Astrocyte (in vitro differentiated cells and primary cell): Measurements from ENCODE around the gene WNT4.

ENCODE experiments used
- EZH2 ChIP-seq: IDR thresholded peaks from 2 replicates; pipeline ENCODE4 v1.6.1; 2012; ENCODE audit warnings: mild to moderate bottlenecking, low read length, inconsistent platforms; ENCODE audit not compliant: insufficient read depth
- TF ChIP-seq, protein P1 (sequence below): IDR thresholded peaks from 2 replicates; pipeline ENCODE4 v1.5.1; 2011; ENCODE audit warnings: low read depth, mild to moderate bottlenecking, inconsistent platforms, low read length, moderate library complexity; ENCODE audit not compliant: insufficient read depth

DNA sequence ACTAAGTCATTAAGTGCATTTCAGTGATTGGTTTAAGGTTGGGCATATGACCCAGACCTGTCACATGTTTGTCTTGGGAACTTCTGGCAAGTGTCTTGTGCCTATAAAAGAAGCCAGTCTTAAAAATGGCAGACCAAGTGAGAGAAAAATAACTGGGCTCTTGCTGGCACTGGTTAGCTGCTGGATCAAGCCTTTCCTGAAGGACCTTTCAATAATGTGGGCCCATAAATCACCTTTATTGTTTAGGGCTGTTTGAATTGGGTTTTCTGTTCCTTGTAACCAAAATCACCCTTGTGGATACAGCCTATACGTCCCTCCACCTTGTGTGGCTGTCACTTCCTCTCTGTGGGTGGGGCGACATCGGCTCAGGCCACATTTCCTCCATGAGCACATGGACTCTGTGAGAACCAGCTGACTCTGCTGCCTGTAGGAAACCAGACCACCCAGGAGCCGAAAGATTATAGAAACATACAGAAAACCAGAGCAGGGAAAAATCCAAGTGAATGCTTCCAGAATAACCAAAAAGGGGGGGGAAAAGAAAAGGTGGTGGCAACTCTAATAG, 25.6 kb upstream of the WNT4 start:
- TF ChIP-seq, protein P1, sequence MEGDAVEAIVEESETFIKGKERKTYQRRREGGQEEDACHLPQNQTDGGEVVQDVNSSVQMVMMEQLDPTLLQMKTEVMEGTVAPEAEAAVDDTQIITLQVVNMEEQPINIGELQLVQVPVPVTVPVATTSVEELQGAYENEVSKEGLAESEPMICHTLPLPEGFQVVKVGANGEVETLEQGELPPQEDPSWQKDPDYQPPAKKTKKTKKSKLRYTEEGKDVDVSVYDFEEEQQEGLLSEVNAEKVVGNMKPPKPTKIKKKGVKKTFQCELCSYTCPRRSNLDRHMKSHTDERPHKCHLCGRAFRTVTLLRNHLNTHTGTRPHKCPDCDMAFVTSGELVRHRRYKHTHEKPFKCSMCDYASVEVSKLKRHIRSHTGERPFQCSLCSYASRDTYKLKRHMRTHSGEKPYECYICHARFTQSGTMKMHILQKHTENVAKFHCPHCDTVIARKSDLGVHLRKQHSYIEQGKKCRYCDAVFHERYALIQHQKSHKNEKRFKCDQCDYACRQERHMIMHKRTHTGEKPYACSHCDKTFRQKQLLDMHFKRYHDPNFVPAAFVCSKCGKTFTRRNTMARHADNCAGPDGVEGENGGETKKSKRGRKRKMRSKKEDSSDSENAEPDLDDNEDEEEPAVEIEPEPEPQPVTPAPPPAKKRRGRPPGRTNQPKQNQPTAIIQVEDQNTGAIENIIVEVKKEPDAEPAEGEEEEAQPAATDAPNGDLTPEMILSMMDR = no peak
- TF ChIP-seq EZH2 = no peak
